Activated T-cell treated with anti-CD3 and anti-CD28 coated beads, Interleukin-2, amount 50 U/mL, for 1 hour (primary cell): ENCODE measurements around the gene FBXW4.

Experiments
- DNase-seq: peaks from one replicate; pipeline ENCODE4 v3.0.0-alpha.2; 2020

The FBXW4 gene

GRCh38 chr10:101694674-101695403 is at the start of gene FBXW4:
Gene FBXW4, minus strand, starts transcription at chr10:101695170. Its CDS starts 65 bp downstream, at chr10:101695105.
- DNase-seq, result peak; percentile 77

DNA sequence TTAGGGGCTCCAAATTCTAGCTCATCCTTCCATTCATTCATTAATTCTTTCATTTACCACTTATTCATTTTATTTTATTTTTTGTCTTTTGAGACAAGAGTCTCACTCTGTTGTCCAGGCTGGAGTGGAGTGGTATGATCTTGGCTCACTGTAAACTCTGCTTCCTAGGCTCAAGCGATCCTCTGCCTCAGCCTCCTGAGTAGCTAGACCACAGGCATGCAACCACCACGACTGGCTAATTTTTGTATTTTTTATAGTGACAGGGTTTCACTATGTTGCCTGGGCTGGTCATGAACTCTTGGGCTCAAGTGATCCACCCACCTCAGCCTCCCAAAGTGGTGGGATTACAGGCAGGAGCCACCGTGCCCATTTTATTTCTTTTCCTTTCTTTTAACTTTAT is 49.3 kb upstream of the FBXW4 start:
- DNase-seq, result no peak

GRCh38 chr10:101741938-101742337 is 47.0 kb upstream of the FBXW4 start:
- DNase-seq, result no peak

- DNase-seq, result no peak
Measured at GRCh38 chr10:101736666-101737065, 41.7 kb upstream of the FBXW4 start.

GRCh38 chr10:101732096-101732495 is 37.1 kb upstream of the FBXW4 start:
- DNase-seq, result no peak

- DNase-seq, result no peak
Measured at GRCh38 chr10:101726115-101726387, 31.1 kb upstream of the FBXW4 start.

DNA sequence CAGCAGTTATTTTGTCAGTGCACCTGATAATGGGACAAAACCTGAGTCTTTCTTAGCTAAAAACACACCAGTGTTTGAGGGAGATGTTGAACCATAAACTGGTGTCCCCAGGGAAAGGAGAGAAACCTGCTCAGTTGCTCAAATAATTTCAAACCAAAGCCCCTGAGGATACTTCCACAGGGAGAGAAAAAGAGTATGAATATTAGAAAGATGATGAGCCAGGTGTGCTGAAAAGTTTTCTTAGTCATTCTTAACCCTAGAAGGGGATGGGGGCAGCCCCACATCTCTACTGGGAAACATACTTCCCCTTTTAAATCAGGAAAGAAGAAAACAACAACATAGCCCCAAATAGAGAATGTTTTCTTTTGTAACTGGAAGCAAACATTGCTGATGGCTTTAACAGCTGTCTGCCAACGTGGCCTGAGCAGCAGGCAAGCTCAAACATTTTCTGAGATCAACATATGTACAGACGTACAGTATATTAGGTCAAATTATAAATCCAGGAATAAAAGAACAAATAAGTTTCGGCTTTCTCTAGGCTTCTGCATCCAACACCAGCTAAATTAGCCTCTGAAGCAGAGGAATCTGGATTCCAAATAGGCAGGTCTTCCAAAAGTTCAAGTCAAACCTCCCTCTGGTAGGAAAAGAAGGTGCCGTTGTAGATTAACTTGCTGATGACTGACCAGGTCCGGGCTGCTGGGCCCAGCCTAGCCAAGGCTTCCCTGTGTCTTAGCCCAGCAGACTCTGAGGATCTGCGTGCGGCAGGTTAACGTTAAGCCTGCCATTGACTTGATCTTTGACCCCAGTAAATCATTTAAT is 30.5 kb upstream of the FBXW4 start:
- DNase-seq, result no peak

DNA sequence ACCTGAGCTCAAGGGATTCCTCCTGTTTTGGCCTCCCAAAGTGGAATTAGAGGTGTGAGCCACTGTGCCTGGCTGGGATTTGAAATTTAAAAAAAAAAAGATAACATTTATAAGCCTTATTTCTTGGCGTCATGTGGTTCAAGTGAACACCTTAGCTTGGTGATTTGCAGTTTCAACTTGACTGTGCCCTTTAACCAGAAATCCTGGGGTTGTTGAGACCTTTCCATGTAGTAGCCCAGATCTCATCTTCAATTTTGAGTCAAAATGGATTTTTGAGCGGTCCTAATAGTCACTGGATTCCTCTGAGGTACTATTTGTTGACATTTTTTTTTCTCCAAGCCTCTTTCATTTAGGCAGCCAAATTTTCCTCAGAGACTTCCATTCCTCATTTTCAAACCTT is 29.5 kb upstream of the FBXW4 start:
- DNase-seq, result no peak

- no peak for DNase-seq
Measured at GRCh38 chr10:101723176-101723575, 28.2 kb upstream of the FBXW4 start.

DNA sequence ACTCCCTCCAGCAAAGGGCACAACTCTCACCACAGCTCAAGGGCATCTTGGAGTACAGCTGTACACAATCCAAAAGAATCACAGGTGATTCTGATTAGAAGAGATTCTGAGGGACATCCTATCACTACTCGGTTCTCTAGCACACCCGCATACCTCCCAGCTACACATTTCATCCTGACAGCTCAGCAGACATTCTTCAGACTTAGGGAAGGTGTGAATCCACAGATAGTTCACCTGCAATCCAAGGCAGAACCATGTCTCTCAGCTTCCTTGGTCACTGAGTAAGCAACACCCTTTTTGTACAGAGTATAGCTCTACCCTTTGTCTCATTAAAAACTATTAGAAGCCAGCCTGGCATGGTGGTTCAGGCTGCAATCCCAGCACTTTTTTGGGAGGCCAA is 26.8 kb upstream of the FBXW4 start:
- DNase-seq, result no peak

GRCh38 chr10:101720606-101721230 is 25.7 kb upstream of the FBXW4 start:
- DNase-seq, result no peak

- DNase-seq, result no peak
Measured at GRCh38 chr10:101718690-101719275, 23.8 kb upstream of the FBXW4 start.

- no peak for DNase-seq
Measured at GRCh38 chr10:101716891-101717659, 22.1 kb upstream of the FBXW4 start.

DNA sequence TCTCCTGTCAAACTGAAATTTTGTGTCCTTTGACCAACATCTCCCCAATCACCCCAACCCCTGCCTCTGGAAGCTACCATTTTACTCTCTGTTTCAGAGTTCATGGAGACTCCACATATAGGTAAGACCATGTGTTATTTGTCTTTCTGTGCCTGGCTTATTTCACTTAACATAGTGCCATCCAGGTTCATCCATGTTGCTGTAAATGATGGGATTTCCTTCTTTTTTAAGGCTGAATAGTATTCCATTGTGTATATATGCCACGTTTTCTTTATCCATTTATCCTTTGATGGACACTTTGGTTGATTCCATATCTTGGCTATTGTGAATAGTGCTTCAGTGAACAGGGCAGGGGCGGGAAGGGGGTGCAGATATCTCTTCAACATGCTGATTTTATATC is 18.0 kb upstream of the FBXW4 start:
- no peak for DNase-seq

DNA sequence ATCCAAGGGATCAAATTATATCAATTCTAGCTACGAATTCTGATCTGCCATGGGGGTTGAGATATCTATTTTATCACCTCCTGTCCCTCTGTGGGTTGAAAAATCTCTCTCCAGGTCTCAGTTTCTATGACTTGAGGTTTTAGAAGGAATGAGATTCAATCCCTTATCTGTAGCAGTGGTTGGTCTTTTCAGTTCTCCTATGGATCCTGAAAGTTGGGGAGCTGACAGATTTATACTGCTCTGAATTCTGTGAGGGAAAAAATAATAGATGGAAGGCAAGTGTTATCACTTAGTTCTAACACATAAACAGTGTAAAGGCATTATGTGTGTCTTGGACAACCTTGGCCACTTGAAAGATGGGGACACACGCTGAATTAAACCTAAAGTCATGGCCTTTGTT is 15.8 kb upstream of the FBXW4 start:
- no peak for DNase-seq

- no peak for DNase-seq
Measured at GRCh38 chr10:101710059-101710695, 15.2 kb upstream of the FBXW4 start.

GRCh38 chr10:101709359-101710058 is 14.5 kb upstream of the FBXW4 start:
- DNase-seq, result no peak

GRCh38 chr10:101708870-101709269 is 13.9 kb upstream of the FBXW4 start:
- DNase-seq, result no peak

- no peak for DNase-seq
Measured at GRCh38 chr10:101708073-101708472, 13.1 kb upstream of the FBXW4 start.

DNA sequence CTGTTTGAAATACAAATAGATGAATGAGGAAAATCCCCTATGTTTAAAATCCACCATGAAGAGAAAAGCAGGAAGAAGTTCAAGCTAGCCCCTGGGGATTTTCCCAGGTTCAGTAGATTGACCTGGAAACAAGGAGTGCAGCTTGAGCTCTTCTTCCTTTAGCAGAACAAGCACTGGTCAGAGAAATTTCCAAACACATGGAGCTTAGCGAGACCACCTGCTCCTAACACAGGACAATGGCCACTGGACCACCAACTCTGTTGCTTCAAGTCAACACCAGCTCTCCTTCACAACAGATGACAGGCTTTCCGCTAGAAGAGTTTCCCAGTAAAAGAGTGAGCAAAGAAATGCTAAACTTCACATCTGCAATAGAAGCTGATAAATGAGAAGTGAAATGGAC is 9.4 kb upstream of the FBXW4 start:
- no peak for DNase-seq

GRCh38 chr10:101696632-101697031 is 1.7 kb upstream of the FBXW4 start:
- DNase-seq, result no peak

DNA sequence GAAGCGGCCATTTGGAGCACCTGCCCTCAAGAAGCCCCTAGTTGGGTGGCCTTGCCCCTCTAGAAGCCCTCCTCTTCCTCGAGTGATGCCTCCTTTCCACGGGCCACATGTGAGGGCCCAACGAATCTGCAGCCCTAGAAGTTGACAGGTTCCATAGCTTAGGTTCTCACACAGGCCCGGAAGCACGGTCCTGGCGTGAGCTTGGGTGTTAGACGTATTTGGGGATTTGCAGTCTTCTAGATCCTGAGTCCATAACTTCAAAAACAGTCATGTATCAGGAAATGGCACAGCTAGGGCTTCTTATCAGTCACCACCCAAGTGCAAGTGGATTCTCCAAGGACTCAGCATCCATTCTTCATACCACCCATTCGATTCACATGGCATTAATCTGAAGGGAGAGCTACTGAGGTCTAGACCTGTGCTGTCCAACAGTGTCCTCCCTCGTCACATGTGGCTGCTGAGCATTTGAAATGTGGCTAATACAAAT is 477 bp upstream of the FBXW4 start:
- no peak for DNase-seq
